Activated CD4-positive, alpha-beta memory T cell treated with anti-CD3 and anti-CD28 coated beads, Interleukin-2, amount 10 ng/mL, durations not matched to agents 7 days and 5 days (primary cell): Measurements from ENCODE around the gene RHPN2. TPM values are rescaled to one million over a fixed set of nuclear protein-coding genes. Genes with fewer than 3 reads are reported as not detected.
"Not testable (repeated sequence)": the region's sequence is repeated elsewhere in the genome, so short reads cannot be mapped to it uniquely, and the experiment has no call there.

ENCODE experiments used
- CTCF ChIA-PET: fragments of 350-600 bp; sonication (Branson Sonifier 250); formaldehyde crosslinking; loops from one replicate; lab custom pipeline; 2021; ENCODE audit warnings: antibody characterized with exemption, inconsistent platforms; lab: Charles Lee
- POLR2A ChIA-PET: fragments of 350-600 bp; sonication (Branson Sonifier 250); formaldehyde crosslinking; loops from one replicate; lab custom pipeline; 2021; ENCODE audit warnings: antibody characterized with exemption; lab: Charles Lee
- DNase-seq: peaks from one replicate; pipeline ENCODE4 v3.0.0-alpha.2; 2020
- H3K27ac Mint-ChIP-seq: one replicate; pipeline ENCODE4 v1.8.0; 2021; ENCODE audit warnings: mild to moderate bottlenecking, mixed read lengths
- H3K27me3 Mint-ChIP-seq: one replicate; pipeline ENCODE4 v1.8.0; 2021; ENCODE audit warnings: mixed read lengths
- H3K36me3 Mint-ChIP-seq: one replicate; pipeline ENCODE4 v1.8.0; 2021; ENCODE audit warnings: low read depth, mixed read lengths
- H3K4me1 Mint-ChIP-seq: one replicate; pipeline ENCODE4 v1.8.0; 2021; ENCODE audit warnings: mixed read lengths
- H3K4me3 Mint-ChIP-seq: one replicate; pipeline ENCODE4 v1.8.0; 2021; ENCODE audit warnings: mild to moderate bottlenecking, mixed read lengths
- H3K9me3 Mint-ChIP-seq: one replicate; pipeline ENCODE4 v1.8.0; 2021; ENCODE audit warnings: mixed read lengths
- total RNA-seq, 2 experiments: library from RNA; stranded (reverse); gene quantifications; one replicate each; pipeline ENCODE4 v1.2.3, GENCODE V29; 2021

Gene RHPN2
- total RNA-seq, 2 experiments from 2014 or later: 0.70 to 1.2 TPM

DNA sequence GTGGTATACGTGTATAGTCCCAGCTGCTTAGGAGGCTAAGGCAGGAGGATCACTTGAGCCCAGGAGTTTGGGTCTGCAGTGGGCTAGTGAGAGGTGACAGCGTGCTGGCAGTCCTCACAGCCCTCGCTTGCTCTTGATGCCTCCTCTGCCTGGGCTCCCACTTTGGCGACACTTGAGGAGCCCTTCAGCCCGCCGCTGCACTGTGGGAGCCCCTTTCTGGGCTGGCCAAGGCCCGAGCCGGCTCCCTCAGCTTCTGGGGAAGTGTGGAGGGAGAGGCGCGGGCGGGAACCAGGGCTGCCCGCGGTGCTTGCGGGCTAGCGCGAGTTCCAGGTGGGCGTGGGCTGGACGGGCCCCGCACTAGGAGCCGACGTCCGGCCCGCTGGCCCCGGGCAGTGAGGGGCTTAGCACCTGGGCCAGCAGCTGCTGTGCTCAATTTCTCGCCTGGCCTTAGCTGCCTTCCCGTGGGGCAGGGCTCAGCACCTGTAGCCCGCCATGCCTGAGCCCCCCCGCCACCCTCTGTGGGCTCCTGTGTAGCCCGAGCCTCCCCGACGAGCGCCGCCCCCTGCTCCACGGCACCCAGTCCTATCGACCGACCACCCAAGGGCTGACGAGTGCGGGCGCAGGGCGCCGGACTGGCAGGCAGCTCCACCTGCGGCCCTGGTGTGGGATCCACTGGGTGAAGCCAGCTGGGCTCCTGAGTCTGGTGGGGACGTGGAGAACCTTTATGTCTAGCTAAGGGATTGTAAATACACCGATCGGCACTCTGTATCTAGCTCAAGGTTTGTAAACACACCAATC lies 28.1 kb downstream of the RHPN2 start:
- DNase-seq, H3K27me3 Mint-ChIP-seq, H3K4me3 Mint-ChIP-seq, H3K4me1 Mint-ChIP-seq, H3K9me3 Mint-ChIP-seq, H3K36me3 Mint-ChIP-seq, POLR2A ChIA-PET: not testable (repeated sequence)
- CTCF ChIA-PET: interaction anchor here (1.2 to 2.4 kb wide), 2 partner anchors 60 to 64 kb away, joined by 3 to 6 read pairs; partner anchors contain the start of genes CEP89 and FAAP24
- H3K27ac Mint-ChIP-seq: peak overlapping the region; percentile 44

DNA sequence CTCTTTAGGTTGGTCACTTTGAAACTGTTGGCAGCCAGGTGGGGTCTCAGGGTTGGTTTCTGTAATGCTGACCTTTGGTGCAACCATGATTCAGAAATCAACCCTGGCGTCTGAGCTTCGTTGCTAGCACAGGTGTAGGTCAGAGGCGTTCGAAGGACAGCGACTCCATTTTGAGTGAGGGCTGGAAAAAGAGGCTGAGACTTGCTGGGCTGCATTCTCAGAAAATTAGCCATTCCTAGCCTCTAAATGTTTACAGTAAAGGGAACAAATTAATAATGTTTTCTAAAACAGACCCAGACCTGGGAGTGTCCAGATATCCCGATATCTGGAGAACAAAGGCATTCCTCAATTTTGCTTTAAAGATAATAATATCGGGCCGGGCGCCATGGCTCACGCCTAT lies 29.2 kb downstream of the RHPN2 start:
- Mint-ChIP-seq H3K36me3 (no peaks in the 10 kb centered on the region), H3K9me3 (no peaks in the 10 kb centered on the region), H3K27me3 (no peaks in the 10 kb centered on the region), H3K4me3 (no peak overlapping the region), H3K27ac (no peak overlapping the region), H3K4me1 (peaks cover 7% of the 10 kb centered on the region)
- POLR2A ChIA-PET: no interaction called here
- no peak for DNase-seq
- CTCF ChIA-PET: interaction anchor here (2.4 kb wide), 1 partner anchor 59 kb away, joined by 6 read pairs; no protein-coding TSS in a partner anchor

DNA sequence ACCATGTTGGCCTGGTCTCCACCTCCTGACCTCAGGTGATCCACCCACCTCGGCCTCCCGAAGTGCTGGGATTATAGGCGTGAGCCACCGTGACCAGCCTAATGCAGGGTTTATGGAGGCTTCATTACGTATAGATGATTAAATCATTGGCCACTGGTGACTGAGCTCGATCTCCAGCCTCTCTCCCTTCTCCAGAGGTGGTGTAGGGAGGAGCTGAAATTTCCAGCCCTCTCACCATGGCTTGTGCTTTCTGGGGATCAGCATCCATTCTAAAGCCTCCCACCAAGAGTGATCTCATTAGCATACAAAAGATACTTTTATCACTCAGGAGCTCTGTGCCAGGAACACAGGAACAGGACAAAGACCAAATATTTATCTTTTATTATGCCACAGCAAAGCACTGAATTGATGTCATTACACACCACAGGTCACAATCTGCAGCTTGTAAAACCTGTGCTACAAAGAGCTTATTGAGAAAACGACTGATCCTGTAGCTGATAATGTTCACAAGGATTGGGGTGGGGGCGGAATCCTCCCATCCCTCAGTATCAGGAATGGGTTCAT lies 32.4 kb downstream of the RHPN2 start:
- Mint-ChIP-seq H3K27me3 (no peaks in the 10 kb centered on the region), H3K9me3 (peaks cover 2% of the 10 kb centered on the region), H3K4me3 (no peak overlapping the region), H3K4me1 (peaks cover 4% of the 10 kb centered on the region), H3K36me3 (no peaks in the 10 kb centered on the region), H3K27ac (no peak overlapping the region)
- ChIA-PET POLR2A (interaction anchor here (0.6 to 1.2 kb wide), 2 partner anchors 38 to 356 kb away, joined by 3 read pairs; no protein-coding TSS in a partner anchor), CTCF (interaction anchor here (0.6 kb wide), 1 partner anchor 95 kb away, joined by 3 read pairs; no protein-coding TSS in a partner anchor)
- no peak for DNase-seq

DNA sequence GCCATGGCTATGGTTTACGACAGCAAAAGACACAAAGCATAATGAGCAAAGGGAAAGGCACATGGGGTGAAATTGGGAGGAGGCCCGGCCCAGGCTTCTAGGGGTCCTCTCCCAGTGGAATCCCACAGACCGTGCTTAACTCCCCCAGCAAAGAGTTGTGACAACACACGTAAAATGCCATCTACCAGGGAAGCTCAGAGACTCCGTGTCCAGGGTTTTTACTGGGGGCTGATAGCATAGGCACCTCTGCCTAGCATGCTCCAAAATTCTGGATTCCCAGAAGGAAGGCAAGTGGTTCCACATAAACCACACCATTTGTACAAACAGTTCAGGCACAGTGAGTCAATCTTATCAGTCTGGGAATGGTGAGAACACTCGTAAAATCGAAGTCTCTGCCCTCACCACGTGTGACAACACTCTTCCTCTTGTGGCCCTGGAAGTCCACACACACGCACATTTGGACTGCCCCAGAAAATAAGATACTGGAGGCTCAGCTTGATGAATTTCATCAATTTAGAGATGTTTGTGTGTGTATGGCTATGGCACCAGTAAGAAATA lies 34.9 kb downstream of the RHPN2 start:
- CTCF ChIA-PET: no interaction called here
- Mint-ChIP-seq H3K9me3 (peaks cover 5% of the 10 kb centered on the region), H3K27ac (no peak overlapping the region), H3K36me3 (no peaks in the 10 kb centered on the region), H3K27me3 (no peaks in the 10 kb centered on the region), H3K4me1 (no peaks in the 10 kb centered on the region), H3K4me3 (no peak overlapping the region)
- POLR2A ChIA-PET: no interaction called here
- DNase-seq: no peak

DNA sequence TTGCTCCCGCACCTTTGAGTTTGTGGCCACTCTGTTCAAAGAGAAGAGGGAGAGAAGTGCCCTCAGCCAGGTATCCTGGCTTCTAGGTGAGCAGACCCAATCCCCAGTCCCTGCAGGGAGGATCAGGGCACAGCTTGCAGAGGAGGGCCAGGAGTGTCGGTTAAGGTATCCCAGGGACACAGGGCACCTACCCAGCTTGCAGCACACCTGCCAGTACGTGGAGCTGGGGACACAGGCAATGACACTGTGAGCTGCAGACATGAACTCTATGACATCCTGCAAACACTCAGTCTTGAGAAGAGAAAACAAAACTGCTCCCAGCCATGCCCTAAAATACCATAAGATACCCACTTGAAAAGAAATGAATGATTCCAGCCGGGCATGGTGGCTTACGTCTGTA lies 38.1 kb downstream of the RHPN2 start:
- DNase-seq, H3K4me3 Mint-ChIP-seq, POLR2A ChIA-PET, H3K36me3 Mint-ChIP-seq, CTCF ChIA-PET, H3K4me1 Mint-ChIP-seq, H3K27ac Mint-ChIP-seq, H3K9me3 Mint-ChIP-seq, H3K27me3 Mint-ChIP-seq: not testable (repeated sequence)

DNA sequence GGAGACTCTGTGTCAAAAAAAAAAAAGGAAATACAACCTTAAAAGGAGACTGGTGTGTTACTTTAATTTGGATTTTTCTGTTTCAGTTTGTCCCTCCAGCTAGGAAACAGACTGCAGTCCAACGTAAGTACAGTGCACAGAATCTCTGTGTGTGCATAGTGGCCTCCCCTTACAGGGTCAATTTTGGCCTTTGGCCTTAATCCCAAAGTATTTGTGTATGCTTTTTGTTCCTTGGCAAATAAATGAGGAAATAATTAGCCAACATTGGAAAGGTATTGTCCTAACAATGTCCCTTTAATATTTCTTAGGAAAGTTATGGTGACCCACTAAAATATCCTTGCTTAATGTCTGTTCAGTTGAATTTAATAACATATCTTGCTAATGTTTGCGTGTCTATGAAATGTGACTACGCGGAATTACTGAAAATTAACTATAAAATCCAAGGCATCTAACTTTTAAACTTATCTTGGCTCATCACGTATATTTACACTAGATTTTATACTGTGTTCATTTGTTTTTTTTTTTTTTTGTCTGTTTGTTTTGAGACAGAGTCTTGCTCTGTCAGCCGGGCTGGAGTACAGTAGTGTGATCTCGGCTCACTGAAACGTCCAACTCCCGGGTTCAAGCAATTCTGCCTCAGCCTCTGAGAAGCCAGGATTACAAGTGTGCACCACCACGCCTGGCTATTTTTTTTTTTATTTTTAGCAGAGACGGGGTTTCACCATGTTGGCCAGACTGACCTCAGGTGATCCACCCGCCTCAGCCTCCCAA lies 39.0 kb downstream of the RHPN2 start:
- H3K4me1 Mint-ChIP-seq, H3K4me3 Mint-ChIP-seq, POLR2A ChIA-PET, CTCF ChIA-PET, H3K27ac Mint-ChIP-seq, H3K36me3 Mint-ChIP-seq, DNase-seq, H3K27me3 Mint-ChIP-seq, H3K9me3 Mint-ChIP-seq: not testable (repeated sequence)

DNA sequence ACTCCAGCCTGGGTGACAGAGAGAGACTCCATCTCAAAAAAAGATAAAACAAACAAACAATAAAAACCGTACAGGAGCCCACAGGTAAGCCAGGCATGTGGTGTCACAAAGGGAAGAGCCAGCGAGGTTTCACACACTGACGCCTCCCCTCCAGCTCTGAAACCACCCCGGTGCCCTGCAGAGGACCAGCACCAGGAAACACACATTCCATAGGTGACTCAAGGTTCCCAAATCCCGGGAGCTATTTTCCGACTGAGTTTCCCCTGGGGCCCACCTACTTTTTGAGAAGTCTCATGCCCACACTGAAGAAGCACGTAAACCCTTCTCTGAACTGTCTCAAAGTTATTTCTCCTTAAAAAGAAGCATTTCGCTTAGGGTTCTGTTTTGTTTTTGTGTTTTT lies 40.3 kb downstream of the RHPN2 start:
- no peak overlapping the region for H3K27ac Mint-ChIP-seq
- H3K27me3 Mint-ChIP-seq: no peaks in the 10 kb centered on the region
- ChIA-PET POLR2A (no interaction called here), CTCF (no interaction called here)
- no peak overlapping the region for H3K4me3 Mint-ChIP-seq
- no peaks in the 10 kb centered on the region for H3K36me3 Mint-ChIP-seq
- DNase-seq: no peak
- H3K4me1 Mint-ChIP-seq: no peaks in the 10 kb centered on the region
- peaks cover 5% of the 10 kb centered on the region for H3K9me3 Mint-ChIP-seq

DNA sequence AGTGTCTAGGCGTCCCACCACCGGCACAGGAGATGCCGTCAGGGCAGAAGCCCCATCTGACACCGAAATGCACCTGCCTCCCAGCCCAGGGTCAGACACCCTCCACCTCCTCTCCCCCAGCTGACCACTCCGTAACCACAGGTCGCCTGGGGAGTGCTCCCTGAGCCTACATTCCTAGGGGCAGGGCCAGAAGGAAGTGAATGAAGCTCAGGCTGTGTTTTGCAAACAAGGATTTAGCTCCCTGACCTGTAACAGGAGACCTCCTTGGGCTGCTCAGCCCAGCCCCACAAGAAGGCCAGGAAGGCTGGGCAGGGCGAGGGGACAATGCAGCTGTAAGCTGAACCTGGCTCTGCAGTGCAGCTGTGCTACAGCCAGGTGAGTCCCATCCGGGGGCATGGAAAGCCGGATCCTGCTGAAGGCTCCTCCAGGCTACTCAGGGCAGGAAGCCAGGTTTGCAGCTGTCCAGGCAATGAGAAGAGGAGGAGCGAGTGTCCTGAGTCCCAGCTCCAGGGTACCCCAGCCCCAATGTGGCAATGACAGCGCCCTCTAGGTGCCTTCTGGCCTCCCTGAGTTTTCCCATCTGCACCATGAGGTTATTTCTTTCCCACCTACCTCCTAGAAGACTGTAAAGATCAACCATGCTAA lies 42.1 kb downstream of the RHPN2 start:
- Mint-ChIP-seq H3K9me3 (peaks cover 3% of the 10 kb centered on the region), H3K27ac (no peak overlapping the region), H3K4me1 (no peaks in the 10 kb centered on the region), H3K4me3 (no peak overlapping the region), H3K27me3 (no peaks in the 10 kb centered on the region), H3K36me3 (no peaks in the 10 kb centered on the region)
- ChIA-PET CTCF (no interaction called here), POLR2A (no interaction called here)
- no peak for DNase-seq

DNA sequence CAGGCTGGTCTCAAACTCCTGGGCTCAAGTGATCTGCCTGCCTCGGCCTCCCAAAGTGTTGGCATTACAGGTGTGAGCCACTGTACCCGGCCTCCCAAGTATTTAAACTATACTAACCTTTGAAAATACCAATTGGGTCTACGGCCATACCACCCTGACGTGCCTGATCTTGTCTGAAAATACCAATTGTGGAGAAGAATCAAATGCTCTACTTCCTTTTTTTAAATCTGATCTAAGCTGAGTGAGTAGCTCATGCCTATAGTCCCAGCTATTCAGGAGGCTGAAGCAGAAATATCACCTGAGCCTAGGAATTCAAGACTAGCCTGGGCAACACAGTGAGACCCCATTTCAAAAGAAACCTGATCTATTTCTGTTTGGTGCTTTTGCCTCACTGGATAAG lies 53.8 kb downstream of the RHPN2 start:
- DNase-seq, H3K27ac Mint-ChIP-seq, H3K36me3 Mint-ChIP-seq, CTCF ChIA-PET, H3K9me3 Mint-ChIP-seq, H3K27me3 Mint-ChIP-seq, H3K4me1 Mint-ChIP-seq, POLR2A ChIA-PET, H3K4me3 Mint-ChIP-seq: not testable (repeated sequence)

DNA sequence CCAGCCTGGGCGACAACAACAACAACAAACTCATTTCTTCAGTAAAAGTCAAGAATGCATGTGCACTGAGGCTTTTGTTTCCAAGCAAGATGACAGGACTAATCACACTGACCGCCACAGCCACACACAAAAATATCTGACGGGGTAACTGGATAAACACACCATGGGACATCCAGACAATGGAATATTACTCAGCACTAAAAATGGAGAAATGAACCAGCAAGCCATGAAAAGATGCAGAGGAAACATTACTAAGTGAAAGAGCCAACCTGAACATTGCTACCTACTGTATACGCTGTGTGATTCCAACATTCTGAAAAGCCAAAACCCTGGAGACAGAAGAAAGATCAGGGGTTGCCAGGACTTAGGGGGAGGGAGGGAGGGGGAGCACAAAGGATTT lies 56.0 kb downstream of the RHPN2 start:
- H3K9me3 Mint-ChIP-seq: no peaks in the 10 kb centered on the region
- POLR2A ChIA-PET: no interaction called here
- H3K4me1 Mint-ChIP-seq: no peaks in the 10 kb centered on the region
- no peak overlapping the region for H3K27ac Mint-ChIP-seq
- no peaks in the 10 kb centered on the region for H3K27me3 Mint-ChIP-seq
- CTCF ChIA-PET: no interaction called here
- H3K4me3 Mint-ChIP-seq: no peak overlapping the region
- H3K36me3 Mint-ChIP-seq: no peaks in the 10 kb centered on the region
- DNase-seq: no peak

DNA sequence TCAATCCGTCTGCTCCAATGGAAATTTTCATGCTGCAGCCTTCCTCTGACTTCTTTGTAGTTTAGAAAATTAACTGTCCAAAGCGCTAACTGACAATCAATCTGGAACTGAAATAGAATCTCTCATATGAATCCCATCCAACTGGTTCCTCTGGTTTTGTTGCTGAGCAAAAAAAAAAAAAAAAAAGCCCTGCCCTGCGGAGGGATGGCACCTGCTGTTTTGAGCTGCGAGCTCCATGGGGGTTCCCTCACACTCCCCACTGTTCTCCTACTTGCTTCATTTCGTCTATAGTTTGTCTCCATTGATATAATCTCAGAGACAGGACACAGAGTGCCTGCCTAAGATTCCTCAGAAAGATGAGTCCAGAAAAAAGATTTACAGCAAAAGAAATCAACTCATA lies 59.2 kb downstream of the RHPN2 start:
- H3K27me3 Mint-ChIP-seq: no peaks in the 10 kb centered on the region
- H3K4me3 Mint-ChIP-seq: no peak overlapping the region
- no peaks in the 10 kb centered on the region for H3K9me3 Mint-ChIP-seq
- H3K27ac Mint-ChIP-seq: no peak overlapping the region
- ChIA-PET POLR2A (no interaction called here), CTCF (no interaction called here)
- no peak for DNase-seq
- H3K4me1 Mint-ChIP-seq: peaks cover 7% of the 10 kb centered on the region
- no peaks in the 10 kb centered on the region for H3K36me3 Mint-ChIP-seq

DNA sequence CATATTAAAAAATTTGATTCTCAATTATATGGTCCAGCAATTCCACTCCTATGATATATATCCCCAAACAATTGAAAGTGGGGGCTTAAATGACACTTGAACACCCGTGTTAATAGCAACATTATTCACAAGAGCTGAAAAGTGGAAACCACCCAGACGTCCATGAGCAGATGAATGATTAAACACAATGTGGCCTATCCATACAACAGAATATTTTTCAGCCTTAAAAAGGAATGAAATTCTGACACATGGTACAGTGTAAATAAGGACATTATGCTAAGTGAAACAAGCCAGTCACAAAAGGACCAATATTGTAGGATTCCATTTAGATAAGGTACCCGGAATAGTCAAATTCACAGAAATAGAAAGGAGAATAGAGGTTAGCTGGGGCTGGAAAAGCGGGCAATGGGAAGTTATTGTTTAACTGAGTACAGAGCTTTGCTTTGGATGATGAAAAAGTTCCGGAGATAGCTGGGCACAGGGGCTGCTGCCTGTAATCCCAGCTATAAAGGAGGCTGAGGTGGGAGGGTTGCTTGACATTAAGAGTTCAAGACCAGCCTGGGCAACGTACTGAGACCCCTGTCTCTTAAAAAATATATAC lies 61.2 kb downstream of the RHPN2 start:
- CTCF ChIA-PET, H3K9me3 Mint-ChIP-seq, DNase-seq, H3K4me3 Mint-ChIP-seq, H3K27me3 Mint-ChIP-seq, H3K27ac Mint-ChIP-seq, H3K36me3 Mint-ChIP-seq: not testable (repeated sequence)
- POLR2A ChIA-PET: interaction anchor here (0.6 kb wide), 1 partner anchor 85 kb away, joined by 3 read pairs; no protein-coding TSS in a partner anchor
- H3K4me1 Mint-ChIP-seq: peaks cover 15% of the 10 kb centered on the region
